SJSA1 (cell line): ENCODE results near the gene C1orf159. TPM values are rescaled to one million over a fixed set of nuclear protein-coding genes. Genes with fewer than 3 reads are reported as not detected.
"Not testable (repeated sequence)": the region's sequence is repeated elsewhere in the genome, so short reads cannot be mapped to it uniquely, and the experiment has no call there.

Experiments used
- DNase-seq, 2 experiments: peaks; one replicate each; pipeline ENCODE4 v3.0.0-alpha.2; 2015 to 2020; ENCODE audit warnings: low spot score in 2 of 2, low read depth in 1 of 2
- H3K27ac ChIP-seq: fragments of 250-450 bp; sonication (Bioruptor Pico); 2 replicates; pipeline ENCODE4 v1.5.1; 2020; ENCODE audit warnings: mild to moderate bottlenecking, moderate library complexity
- H3K27me3 ChIP-seq: fragments of 250-450 bp; sonication (Bioruptor Pico); replicated peaks from 2 replicates; pipeline ENCODE4 v1.5.1; 2020; ENCODE audit warnings: mild to moderate bottlenecking, moderate library complexity
- H3K36me3 ChIP-seq: fragments of 250-450 bp; sonication (Bioruptor Pico); 2 replicates; pipeline ENCODE4 v1.5.1; 2020; ENCODE audit warnings: mild to moderate bottlenecking
- H3K4me1 ChIP-seq: fragments of 250-450 bp; sonication (Bioruptor Pico); replicated peaks from 2 replicates; pipeline ENCODE4 v1.6.1; 2021; ENCODE audit warnings: mild to moderate bottlenecking
- H3K4me3 ChIP-seq: fragments of 250-450 bp; sonication (Bioruptor Pico); 2 replicates; pipeline ENCODE4 v1.5.1; 2020; ENCODE audit warnings: mild to moderate bottlenecking
- H3K9me3 ChIP-seq: fragments of 250-450 bp; sonication (Bioruptor Pico); replicated peaks from 2 replicates; pipeline ENCODE4 v1.5.1; 2020; ENCODE audit warnings: mild to moderate bottlenecking
- total RNA-seq: library from RNA; depleted of rRNA; stranded (reverse); fragments of >200 nt; shearing (Covaris generic); gene quantifications from 2 replicates; pipeline ENCODE4 v1.2.3, GENCODE V29; 2014

Gene C1orf159
- total RNA-seq, 1 experiment from 2014 or later = 15.4 TPM

DNA sequence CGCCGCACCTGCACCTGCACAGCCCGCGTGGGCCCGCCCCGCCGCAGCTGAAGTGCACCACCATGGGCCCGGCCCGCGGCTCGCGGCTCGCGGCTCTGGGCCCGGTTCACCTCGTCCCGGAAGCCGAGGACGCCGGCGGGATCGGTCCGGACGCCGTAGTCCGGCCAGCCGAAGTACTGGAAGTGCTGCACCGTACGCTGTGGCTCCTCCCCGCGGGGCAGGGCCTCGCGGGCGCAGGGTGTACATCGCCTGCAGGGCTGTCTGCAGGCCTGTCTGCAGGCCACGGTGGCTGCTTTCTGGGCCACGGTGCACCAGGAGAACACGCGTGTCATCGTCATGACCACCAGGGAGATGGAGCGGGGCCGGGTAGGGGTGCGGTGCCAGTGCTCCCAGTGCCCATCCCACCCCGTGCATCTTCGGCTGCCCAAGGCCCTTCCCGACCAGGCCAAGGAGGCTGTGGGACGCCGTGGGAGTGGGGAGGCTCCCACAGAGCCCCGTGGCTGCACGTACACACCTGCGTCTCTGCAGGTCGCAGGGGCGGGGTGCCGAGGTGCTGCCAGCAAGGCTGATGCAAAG, 48.5 kb downstream of the C1orf159 start:
- Histone ChIP-seq H3K36me3 (no peaks in the 10 kb centered on the region), H3K27me3 (peaks cover 45% of the 10 kb centered on the region), H3K4me1 (peaks cover 27% of the 10 kb centered on the region), H3K4me3 (no peak overlapping the region), H3K27ac (no peak overlapping the region), H3K9me3 (no peaks in the 10 kb centered on the region; the same call in 1 of the 2 replicates)
- DNase-seq = no peak

DNA sequence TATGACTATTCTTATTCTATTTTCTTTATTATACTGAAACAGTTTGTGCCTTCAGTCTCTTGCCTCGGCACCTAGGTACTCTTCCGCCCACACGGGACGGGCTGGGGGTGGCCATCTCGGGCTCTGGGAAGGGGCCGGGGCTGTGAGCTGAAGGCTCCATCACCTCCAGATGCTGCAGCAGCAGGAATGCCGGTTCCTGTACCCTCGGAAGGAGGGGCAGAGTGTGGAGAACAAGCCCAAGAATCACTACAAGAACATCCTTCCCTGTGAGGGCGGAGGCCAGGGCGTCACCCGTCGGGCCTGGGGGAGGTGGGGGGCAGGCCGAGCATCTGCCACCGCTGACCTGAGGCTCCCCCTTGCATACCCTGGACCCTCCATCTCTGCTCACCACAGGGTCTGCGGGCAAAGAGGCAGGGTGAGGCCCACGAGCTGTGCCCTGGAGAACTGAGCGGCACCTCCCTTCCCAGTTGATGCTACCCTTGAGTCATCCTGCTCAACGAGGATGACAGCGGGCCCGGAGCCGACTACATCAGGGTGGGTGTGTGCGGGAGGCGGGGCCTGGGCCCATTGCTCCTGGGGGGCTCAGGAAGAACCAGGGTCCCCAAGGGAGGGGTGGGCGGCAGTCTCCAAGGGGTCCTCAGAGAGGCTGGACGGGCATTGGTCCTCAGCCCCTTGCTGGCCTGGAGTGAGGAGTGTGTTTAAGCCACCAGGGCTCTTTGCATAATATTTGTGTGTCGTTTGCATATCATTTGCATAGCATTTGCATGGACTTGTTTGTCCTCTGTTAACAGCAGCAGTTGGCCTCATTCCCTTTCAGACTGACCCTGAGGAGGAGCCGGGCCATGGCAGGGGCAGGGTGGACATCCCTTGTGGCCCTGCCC, 49.2 kb downstream of the C1orf159 start:
- no peak overlapping the region for H3K27ac ChIP-seq
- peaks cover 27% of the 10 kb centered on the region for H3K4me1 ChIP-seq
- no peak for DNase-seq
- no peaks in the 10 kb centered on the region for H3K36me3 ChIP-seq
- H3K27me3 ChIP-seq = peaks cover 38% of the 10 kb centered on the region
- H3K4me3 ChIP-seq = no peak overlapping the region
- H3K9me3 ChIP-seq = no peaks in the 10 kb centered on the region; the same call in 1 of the 2 replicates

DNA sequence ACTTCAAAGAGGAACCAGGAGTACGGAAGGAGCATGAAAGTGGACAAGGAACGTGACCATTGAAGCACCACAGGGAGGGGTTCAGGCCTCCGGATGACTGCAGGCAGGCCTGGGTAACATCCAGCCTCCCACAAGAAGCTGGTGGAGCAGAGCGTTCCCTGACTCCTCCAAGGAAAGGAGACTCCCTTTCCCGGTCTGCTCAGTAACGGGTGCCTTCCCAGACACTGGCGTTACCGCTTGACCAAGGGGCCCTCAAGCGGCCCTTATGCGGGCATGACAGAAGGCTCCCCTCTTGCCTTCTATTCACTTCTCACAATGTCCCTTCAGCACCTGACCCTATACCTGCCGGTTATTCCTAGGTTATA, 50.0 kb downstream of the C1orf159 start:
- peaks cover 27% of the 10 kb centered on the region for H3K4me1 ChIP-seq
- not testable (repeated sequence) for H3K36me3 ChIP-seq, H3K4me3 ChIP-seq, H3K27ac ChIP-seq, DNase-seq, H3K9me3 ChIP-seq
- H3K27me3 ChIP-seq = peaks cover 38% of the 10 kb centered on the region

DNA sequence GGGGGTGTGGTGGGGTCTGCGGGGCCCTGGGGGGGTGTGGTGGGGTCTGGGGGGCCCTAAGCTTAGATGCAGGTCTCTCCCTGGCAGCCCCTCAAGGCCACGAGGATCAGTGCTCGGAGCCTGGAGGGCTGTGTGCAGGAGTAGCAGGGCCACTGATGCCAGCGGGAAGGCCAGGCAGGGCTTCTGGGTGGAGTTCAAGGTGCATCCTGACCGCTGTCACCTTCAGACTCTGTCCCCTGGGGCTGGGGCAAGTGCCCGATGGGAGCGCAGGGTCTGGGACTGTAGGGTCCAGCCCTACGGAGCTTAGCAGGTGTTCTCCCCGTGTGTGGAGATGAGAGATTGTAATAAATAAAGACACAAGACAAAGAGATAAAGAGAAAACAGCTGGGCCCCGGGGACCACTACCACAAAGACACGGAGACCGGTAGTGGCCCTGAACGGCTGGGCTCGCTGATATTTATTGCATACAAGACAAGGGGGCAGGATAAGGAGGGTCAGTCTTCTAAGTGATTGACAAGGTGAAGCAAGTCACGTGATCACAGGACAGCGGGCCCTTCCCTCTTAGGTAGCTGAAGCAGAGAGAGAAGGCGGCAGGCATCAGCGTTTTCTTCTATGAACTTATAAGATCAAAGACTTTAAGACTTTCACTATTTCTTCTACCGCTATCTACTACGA, 50.5 kb downstream of the C1orf159 start:
- H3K27ac ChIP-seq = no peak overlapping the region
- no peak for DNase-seq
- H3K4me1 ChIP-seq = peaks cover 27% of the 10 kb centered on the region
- H3K4me3 ChIP-seq = no peak overlapping the region
- peaks cover 42% of the 10 kb centered on the region for H3K27me3 ChIP-seq
- H3K9me3 ChIP-seq = no peaks in the 10 kb centered on the region; the same call in 1 of the 2 replicates
- no peaks in the 10 kb centered on the region for H3K36me3 ChIP-seq

DNA sequence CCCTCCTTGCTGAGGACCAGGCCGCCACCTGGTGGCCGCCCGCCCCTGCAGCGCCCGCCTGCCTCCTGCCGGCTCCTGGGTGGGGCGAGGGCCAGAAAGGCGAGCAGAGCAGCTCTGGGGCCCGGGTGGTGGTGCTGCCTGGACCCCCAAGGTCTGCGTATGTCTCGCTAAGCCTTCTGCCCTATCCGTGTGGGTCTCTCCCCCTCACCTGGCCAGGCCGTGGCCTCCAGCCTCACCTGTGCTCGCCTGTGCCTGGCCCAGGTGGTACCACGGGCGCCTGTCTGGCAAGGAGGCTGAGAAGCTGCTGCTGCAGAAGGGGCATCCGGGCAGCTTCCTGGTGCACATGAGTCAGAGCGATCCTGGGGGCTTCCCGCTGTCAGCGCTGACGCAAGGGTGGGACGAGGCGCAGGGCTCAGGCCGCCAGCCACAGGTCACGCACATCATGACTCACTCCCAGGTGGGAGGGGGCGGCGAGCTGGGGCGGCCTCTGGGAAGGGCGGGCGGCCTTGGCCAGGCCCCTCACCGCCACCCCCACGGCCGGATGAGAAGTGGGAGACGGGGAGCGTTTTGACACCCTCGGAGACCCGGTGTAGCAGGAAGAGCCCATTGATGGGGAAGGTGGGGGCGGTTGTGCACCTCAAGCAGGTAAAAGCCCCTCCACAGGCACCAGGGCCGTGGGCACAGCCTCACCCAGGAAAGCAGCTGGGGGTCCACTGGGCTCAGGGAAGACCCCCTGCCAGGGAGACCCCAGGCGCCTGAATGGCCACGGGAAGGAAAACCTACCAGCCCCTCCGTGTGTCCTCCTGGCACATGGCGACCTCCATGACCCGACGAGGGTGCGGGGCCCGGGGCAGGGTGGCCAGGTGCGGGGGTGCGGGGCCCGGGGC, 51.7 kb downstream of the C1orf159 start:
- H3K4me1 ChIP-seq = peaks cover 30% of the 10 kb centered on the region
- no peak overlapping the region for H3K27ac ChIP-seq
- H3K9me3 ChIP-seq = no peaks in the 10 kb centered on the region; the same call in 1 of the 2 replicates
- peak; percentile 76 to 83 for DNase-seq
- peaks cover 39% of the 10 kb centered on the region for H3K27me3 ChIP-seq
- H3K4me3 ChIP-seq = no peak overlapping the region
- no peaks in the 10 kb centered on the region for H3K36me3 ChIP-seq

DNA sequence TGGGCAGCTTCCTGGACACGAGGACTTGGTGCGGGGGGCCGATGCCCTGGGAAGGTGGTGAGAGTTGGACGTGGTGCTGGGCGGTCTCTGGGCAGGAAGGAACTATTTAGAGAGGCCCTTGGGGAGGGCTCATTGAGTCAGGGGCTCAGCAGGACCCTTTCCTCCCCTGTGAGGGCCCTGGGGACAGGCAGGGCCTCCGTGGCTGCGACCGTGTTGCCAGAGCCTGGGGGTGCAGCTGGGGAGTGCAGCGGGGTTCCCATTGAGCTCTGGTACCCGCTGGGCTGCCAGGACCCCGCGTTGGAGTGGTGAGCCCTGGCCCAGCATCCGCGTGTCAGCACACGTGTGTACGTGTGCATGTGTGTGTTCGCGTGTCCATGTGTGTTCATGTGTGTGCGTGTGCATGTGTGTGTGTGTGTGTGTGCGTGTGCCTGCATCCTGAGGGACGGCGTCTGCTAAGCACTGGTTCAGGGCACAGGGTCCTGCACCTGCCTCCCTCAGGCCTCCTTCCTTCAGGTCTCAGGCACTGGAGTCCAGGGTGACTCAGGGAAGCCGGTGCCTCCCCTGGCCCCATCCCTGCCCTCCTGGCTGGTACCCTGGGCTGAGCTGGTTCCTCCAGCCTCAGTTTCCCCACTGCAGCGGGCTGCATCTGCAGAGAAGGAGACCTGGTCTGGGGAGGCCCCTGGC, 52.5 kb downstream of the C1orf159 start:
- Histone ChIP-seq H3K4me1 (peaks cover 30% of the 10 kb centered on the region), H3K36me3 (no peaks in the 10 kb centered on the region), H3K27me3 (peaks cover 41% of the 10 kb centered on the region), H3K27ac (no peak overlapping the region), H3K4me3 (no peak overlapping the region), H3K9me3 (no peaks in the 10 kb centered on the region; the same call in 1 of the 2 replicates)
- no peak for DNase-seq

DNA sequence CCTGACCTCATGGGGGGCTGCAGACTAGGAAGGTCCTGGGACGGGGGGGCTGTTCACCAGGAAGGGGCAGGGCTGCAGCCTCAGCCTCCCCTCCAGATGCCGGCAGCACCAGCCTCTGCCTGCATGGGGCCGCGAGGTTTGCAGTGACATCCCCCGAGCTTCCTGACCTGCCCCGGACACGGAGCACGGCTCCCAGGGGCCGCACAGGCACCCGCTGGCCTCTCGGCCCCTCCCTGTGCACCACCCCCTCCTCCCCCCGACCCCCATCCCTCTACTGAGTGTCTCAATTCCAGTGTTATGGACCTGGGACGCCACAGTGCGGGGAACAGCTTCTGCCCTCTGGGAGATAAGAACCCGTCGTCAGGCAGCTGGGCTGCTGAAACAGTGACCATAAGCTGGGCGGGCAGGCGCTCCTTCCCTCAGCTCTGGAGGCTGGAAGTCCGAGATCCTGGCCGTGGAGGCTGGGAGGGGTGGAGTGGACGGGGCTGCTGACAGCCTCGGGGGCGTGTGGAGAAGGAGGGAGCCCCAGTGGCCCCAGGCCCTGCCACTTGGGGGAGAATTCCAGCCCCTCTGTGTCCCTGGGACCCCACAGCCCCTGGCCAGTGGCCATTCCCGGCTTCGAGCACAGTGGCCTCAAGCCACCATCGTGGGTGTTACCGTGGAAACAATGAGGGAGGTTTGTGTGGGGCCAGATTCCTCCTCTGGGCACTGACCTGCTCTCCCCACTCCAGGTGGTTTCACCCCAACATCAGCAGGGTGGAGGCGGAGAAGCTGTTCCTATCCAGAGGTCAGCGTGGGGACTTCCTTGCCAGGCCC, 53.3 kb downstream of the C1orf159 start:
- Histone ChIP-seq H3K9me3 (no peaks in the 10 kb centered on the region; the same call in 1 of the 2 replicates), H3K4me3 (no peak overlapping the region), H3K4me1 (peaks cover 28% of the 10 kb centered on the region), H3K27me3 (peaks cover 40% of the 10 kb centered on the region), H3K36me3 (no peaks in the 10 kb centered on the region), H3K27ac (no peak overlapping the region)
- no peak for DNase-seq

DNA sequence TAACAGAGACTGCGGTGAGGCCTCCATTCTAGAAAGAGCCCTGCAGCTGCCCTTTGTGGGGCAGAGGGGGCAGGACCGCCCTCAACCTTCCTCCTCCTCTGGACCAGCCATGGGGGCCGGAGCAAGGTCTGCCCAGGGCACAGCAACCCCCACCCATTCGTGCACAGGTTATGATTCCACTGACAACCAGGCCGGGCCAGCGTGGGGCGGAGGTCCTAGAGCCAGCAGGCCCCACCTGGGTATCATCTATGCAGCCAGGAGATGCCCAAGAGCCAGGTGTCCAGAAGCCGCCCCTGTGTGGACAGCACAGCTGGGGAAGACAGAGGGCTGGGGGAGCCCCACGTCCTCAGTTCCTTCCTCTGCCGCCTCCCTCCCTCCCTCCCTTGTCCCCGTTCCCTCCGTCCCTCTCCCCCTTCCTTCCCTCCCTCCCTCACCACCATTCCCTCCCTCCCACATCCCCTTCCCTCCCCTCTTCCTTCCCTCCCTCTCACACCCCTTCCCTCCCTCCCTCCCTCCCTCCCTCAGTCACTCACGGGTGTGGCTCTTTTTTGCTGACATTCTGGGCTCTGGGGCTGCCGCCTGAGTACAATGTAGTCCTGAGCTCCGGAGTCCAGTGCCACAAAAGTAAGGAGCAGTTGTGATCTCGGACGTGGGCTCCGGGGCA, 54.1 kb downstream of the C1orf159 start:
- DNase-seq = no peak
- peaks cover 28% of the 10 kb centered on the region for H3K4me1 ChIP-seq
- H3K27me3 ChIP-seq = peaks cover 41% of the 10 kb centered on the region
- no peak overlapping the region for H3K27ac ChIP-seq
- no peak overlapping the region for H3K4me3 ChIP-seq
- H3K9me3 ChIP-seq = no peaks in the 10 kb centered on the region; the same call in 1 of the 2 replicates
- no peaks in the 10 kb centered on the region for H3K36me3 ChIP-seq

DNA sequence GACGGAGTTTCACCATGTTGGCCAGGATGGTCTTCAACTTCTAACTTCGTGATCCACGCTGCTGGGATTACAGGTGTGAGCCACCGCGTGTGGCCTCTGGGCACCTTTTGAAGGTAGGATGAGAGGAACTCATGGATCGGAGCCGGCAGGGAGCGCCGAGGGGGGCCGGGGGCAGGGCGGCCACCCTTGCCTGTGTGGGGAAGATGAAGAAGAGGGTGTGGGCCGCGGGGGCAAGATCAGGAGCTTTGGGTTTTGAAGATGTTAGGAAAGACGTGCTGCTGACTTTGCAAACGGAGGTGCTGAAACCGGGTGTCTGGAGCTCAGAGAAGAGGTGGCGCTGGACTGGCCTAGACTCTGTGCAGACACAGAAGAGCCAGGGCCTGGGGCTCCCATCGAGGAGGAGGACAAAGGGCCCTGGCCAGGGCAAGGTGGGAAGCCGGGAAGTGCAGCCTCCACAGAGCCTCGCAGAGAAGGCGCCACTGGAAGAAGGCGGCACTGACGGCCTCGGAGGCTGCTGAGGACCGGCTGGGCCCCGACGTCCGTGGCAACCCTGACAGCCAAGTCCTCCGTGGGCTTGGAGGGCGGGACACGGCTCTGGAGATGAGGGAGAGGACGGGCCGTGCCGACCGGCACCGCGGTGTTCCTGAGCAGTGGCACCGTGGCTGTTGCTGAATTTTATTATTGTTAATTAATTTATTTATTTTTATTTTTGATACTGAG, 55.4 kb downstream of the C1orf159 start:
- DNase-seq = no peak
- Histone ChIP-seq H3K36me3 (no peaks in the 10 kb centered on the region), H3K9me3 (no peaks in the 10 kb centered on the region; the same call in 1 of the 2 replicates), H3K4me1 (peaks cover 28% of the 10 kb centered on the region), H3K27me3 (peaks cover 37% of the 10 kb centered on the region), H3K27ac (no peak overlapping the region), H3K4me3 (no peak overlapping the region)

DNA sequence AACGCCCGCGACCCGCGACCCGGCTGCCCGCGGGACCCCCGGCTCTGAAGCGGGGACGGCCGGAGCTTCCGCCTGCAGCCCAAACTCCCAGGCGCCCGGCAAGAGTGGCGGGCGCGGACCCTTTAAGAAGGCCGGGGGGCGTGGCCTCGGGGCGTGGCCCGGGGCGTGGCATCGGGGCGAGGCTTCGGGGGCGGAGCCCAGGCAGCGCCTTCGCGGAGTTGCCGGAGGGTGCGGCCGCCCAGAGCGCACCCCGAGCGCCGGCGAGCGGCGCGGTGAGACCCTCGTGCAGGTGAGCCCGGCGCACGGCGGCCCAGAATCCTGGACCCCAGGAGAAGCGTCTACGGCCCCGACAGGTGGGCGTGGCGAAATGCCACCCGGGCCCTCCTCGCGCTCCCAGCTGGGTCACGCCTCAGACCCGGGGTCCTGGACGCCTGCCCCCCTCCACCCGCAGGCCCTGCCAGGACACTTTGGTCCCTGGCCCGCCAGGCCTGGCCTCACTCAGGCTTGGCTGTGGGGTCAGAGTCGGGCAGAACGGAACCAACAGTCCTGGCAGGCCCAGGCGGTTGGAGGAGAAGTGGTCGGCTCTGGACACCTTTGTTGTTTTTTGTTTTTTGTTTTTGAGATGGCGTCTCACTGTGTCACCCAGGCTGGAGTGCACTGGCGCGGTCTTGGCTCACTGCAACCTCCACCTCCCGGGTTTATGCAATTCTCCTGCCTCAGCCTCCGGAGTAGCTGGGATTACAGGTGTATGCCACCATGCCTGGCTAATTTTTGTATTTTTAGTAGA, 56.2 kb downstream of the C1orf159 start:
- H3K27ac ChIP-seq = no peak overlapping the region
- H3K9me3 ChIP-seq = no peaks in the 10 kb centered on the region; the same call in 1 of the 2 replicates
- DNase-seq = peak in 1 of 2 experiments; percentile 81
- peak overlapping the region; percentile 41 for H3K4me3 ChIP-seq
- H3K36me3 ChIP-seq = peaks cover under 1% of the 10 kb centered on the region; the same call in 1 of the 2 replicates
- peaks cover 28% of the 10 kb centered on the region for H3K4me1 ChIP-seq
- H3K27me3 ChIP-seq = peaks cover 37% of the 10 kb centered on the region
